Suprapubic skin (tissue), 4 donors: ENCODE data around the gene C11orf68. TPM values are rescaled to one million over a fixed set of nuclear protein-coding genes. Genes with fewer than 3 reads are reported as not detected.

ENCODE experiments used
- DNase-seq, 2 donors: peaks; one replicate each; pipeline ENCODE4 v3.0.0-alpha.2; 2019; ENCODE audit warnings: low spot score in 2 of 2
- H3K27ac ChIP-seq: fragments of 200-600 bp; sonication (generic); one replicate; pipeline ENCODE4 v1.5.1; 2019
- H3K27me3 ChIP-seq: fragments of 200-600 bp; sonication (generic); one replicate; pipeline ENCODE4 v1.5.1; 2019
- H3K36me3 ChIP-seq: fragments of 200-600 bp; sonication (generic); one replicate; pipeline ENCODE4 v1.5.1; 2019
- H3K4me1 ChIP-seq: fragments of 200-600 bp; sonication (generic); one replicate; pipeline ENCODE4 v1.5.1; 2019
- H3K4me3 ChIP-seq: fragments of 200-600 bp; sonication (generic); one replicate; pipeline ENCODE4 v1.5.1; 2019; ENCODE audit warnings: mild to moderate bottlenecking
- H3K9me3 ChIP-seq: fragments of 200-600 bp; sonication (generic); one replicate; pipeline ENCODE4 v1.5.1; 2019
- CTCF ChIP-seq, 2 donors: fragments of 200-600 bp in 1 of 2; fragments of 450-650 bp in 1 of 2; sonication (generic) in 1 of 2; IDR thresholded peaks; one replicate each; pipeline ENCODE4 v1.5.1; 2016 to 2019; ENCODE audit warnings: antibody characterized with exemption in 2 of 2, mild to moderate bottlenecking in 1 of 2, moderate library complexity in 1 of 2
- EP300 ChIP-seq: sonication (generic); formaldehyde crosslinking; IDR thresholded peaks from one replicate; pipeline ENCODE4 v1.6.1; 2017; ENCODE audit warnings: antibody characterized with exemption
- POLR2A ChIP-seq, 2 donors: fragments of 450-650 bp; IDR thresholded peaks; one replicate each; pipeline ENCODE4 v1.6.1; 2017; ENCODE audit warnings: antibody characterized with exemption in 2 of 2, mild to moderate bottlenecking in 2 of 2, moderate library complexity in 2 of 2
- POLR2AphosphoS5 ChIP-seq, 3 donors: sonication (generic); formaldehyde crosslinking; IDR thresholded peaks; one replicate each; pipeline ENCODE4 v1.6.1; 2017; ENCODE audit warnings: antibody characterized with exemption in 3 of 3
- WGBS: methylation state at CpG from one replicate; pipeline ENCODE4 v1.1.5; 2018; 5-methylcytosine and 5-hydroxymethylcytosine counted together
- total RNA-seq, 4 donors: library from RNA; depleted of rRNA; stranded (reverse); fragments of >200 nt; gene quantifications; one replicate each; pipeline ENCODE4 v1.1.0, GENCODE V29; 2016

Gene C11orf68
- total RNA-seq, 4 donors from 2014 or later: 17.4 to 21.6 (median 19.5) TPM

DNA sequence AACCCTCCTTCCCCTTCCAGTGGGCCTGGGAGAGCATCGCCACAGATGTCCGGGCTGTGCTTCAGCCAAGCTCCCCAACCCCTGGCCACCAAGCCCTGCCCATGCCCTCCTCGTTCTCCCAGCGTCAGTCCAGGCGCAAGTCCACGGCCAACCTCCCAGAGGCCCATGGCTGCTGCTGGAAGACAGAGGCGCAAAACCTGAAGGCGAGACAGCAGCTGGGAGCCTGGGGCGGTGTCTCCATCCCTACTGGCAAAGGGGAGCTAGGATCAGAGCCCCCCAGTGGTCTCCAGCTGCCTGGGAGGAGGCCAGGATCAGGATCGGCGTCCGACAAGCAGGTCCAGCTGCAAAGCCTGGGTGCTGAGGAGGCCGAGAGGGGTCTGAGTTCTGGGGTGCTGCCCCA is 28.3 kb upstream of the C11orf68 start:
- Histone ChIP-seq H3K4me1 (peaks cover under 1% of the 10 kb centered on the region), H3K9me3 (no peaks in the 10 kb centered on the region), H3K27me3 (no peaks in the 10 kb centered on the region), H3K4me3 (no peak overlapping the region), H3K27ac (no peak overlapping the region), H3K36me3 (no peaks in the 10 kb centered on the region)
- WGBS: 71% methylated on average over 11 of the region's 13 CpGs
- DNase-seq: no peak
- TF ChIP-seq POLR2AphosphoS5 (IDR thresholded peaks at IDR 0.05) (no peak), CTCF (IDR thresholded peaks at IDR 0.05) (no peak), EP300 (no peak), POLR2A (IDR thresholded peaks at IDR 0.05) (no peak)

GRCh38 chr11:65946655-65947054 is 27.8 kb upstream of the C11orf68 start:
- DNase-seq: no peak
- no peaks in the 10 kb centered on the region for H3K36me3 ChIP-seq
- TF ChIP-seq EP300: no peak
- TF ChIP-seq POLR2AphosphoS5 (IDR thresholded peaks at IDR 0.05): no peak
- no peak for TF ChIP-seq POLR2A (IDR thresholded peaks at IDR 0.05)
- no peak for TF ChIP-seq CTCF (IDR thresholded peaks at IDR 0.05)
- WGBS: 74% methylated on average over 3 of the region's 4 CpGs
- no peak overlapping the region for H3K27ac ChIP-seq
- no peaks in the 10 kb centered on the region for H3K27me3 ChIP-seq
- no peaks in the 10 kb centered on the region for H3K4me1 ChIP-seq
- no peaks in the 10 kb centered on the region for H3K9me3 ChIP-seq
- H3K4me3 ChIP-seq: no peak overlapping the region

- H3K4me1 ChIP-seq: no peaks in the 10 kb centered on the region
- H3K4me3 ChIP-seq: no peak overlapping the region
- H3K36me3 ChIP-seq: no peaks in the 10 kb centered on the region
- no peak overlapping the region for H3K27ac ChIP-seq
- no peaks in the 10 kb centered on the region for H3K9me3 ChIP-seq
- no peaks in the 10 kb centered on the region for H3K27me3 ChIP-seq
- no peak for TF ChIP-seq CTCF (IDR thresholded peaks at IDR 0.05)
- TF ChIP-seq EP300: no peak
- no peak for TF ChIP-seq POLR2AphosphoS5 (IDR thresholded peaks at IDR 0.05)
- TF ChIP-seq POLR2A (IDR thresholded peaks at IDR 0.05): no peak
- 90% methylated on average over 11 of the region's 11 CpGs for WGBS
- no peak for DNase-seq
Observed at GRCh38 chr11:65945941-65946558, 27.2 kb upstream of the C11orf68 start.

DNA sequence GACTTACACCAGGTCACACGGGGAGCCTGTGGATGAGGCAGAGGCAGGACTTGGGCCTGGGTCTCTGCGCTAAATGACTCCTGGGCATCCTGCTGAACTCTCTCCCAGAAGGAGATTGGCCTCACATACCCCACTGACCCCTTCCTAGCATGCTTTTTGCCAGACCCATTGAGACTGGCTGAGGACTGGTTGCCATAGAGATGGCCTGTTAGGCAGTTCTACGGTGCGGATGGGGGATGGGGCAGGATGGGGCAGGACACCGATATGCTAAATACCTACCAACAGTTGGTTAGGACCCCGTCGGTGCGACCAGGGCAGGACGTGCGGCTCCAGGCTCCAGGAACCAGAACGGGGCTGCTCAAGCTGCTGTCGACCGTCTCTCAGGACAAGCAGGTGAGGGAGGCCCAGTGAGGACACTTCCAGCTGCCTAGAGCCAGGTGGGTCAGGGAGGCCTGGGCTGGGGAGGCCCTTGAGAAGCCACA is 26.6 kb upstream of the C11orf68 start, which contains the start of gene TSGA10IP:
TSGA10IP (plus strand) TSS at position 51 of the 482 bp plus-strand sequence; CDS start at position 247, 196 bp downstream.
- 93% methylated on average over 9 of the region's 13 CpGs for WGBS
- TF ChIP-seq POLR2AphosphoS5 (IDR thresholded peaks at IDR 0.05) (no peak), CTCF (IDR thresholded peaks at IDR 0.05) (no peak), POLR2A (IDR thresholded peaks at IDR 0.05) (no peak), EP300 (no peak)
- no peak within 1 kb of the TSS for H3K27ac ChIP-seq
- no peaks in the 10 kb centered on the region for H3K36me3 ChIP-seq
- H3K4me3 ChIP-seq: no peak within 1 kb of the TSS
- H3K27me3 ChIP-seq: no peaks in the 10 kb centered on the region
- H3K9me3 ChIP-seq: no peaks in the 10 kb centered on the region
- H3K4me1 ChIP-seq: no peaks in the 10 kb centered on the region
- no peak for DNase-seq

DNA sequence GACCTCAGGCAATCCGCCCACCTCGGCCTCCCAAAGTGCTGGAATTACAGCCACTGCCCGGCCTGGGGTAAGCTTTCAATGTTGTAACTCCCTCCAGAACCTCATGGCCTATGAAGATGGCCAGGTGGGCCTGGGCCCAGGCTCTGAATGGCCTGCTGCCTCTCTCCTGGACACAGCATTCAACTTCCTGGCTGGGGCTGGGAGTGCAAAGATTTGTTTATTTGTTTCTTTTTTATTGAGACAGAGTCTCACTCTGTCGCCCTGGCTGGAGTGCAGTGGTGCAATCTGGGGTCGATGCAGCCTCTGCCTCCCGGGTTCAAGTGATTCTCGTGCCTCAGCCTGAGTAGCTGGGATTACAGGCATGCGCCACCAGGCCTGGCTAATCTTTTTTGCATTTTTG is 25.9 kb upstream of the C11orf68 start:
- Histone ChIP-seq H3K9me3 (no peaks in the 10 kb centered on the region), H3K27ac (no peak overlapping the region), H3K4me1 (no peaks in the 10 kb centered on the region), H3K27me3 (no peaks in the 10 kb centered on the region), H3K36me3 (no peaks in the 10 kb centered on the region), H3K4me3 (no peak overlapping the region)
- TF ChIP-seq POLR2A (IDR thresholded peaks at IDR 0.05) (no peak), EP300 (no peak), POLR2AphosphoS5 (IDR thresholded peaks at IDR 0.05) (no peak), CTCF (IDR thresholded peaks at IDR 0.05) (no peak)
- WGBS: 83% methylated on average over 5 of the region's 8 CpGs
- no peak for DNase-seq
